ENCODE data around the gene TNFRSF21.

DNA sequence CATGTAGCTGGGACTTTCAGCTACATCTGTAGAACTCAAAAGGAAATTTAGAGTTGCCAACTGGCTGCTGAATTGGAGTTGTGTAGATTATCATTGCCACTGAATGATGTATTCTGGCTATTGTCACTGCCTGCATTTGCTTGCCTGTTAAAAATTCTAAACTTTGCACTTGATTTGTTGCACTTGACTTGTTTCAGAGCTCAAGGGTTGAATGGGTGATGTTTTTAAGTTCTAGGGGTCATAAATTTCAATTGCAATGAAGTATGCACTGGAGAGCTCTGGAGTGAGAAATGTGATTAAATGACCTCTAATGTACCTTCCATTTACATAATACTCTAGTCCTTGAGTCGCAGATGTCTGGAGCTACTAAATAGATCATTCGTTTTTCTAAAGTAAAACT, 102.4 kb downstream of the TNFRSF21 start:
- TF ChIP-seq, protein P1, sequence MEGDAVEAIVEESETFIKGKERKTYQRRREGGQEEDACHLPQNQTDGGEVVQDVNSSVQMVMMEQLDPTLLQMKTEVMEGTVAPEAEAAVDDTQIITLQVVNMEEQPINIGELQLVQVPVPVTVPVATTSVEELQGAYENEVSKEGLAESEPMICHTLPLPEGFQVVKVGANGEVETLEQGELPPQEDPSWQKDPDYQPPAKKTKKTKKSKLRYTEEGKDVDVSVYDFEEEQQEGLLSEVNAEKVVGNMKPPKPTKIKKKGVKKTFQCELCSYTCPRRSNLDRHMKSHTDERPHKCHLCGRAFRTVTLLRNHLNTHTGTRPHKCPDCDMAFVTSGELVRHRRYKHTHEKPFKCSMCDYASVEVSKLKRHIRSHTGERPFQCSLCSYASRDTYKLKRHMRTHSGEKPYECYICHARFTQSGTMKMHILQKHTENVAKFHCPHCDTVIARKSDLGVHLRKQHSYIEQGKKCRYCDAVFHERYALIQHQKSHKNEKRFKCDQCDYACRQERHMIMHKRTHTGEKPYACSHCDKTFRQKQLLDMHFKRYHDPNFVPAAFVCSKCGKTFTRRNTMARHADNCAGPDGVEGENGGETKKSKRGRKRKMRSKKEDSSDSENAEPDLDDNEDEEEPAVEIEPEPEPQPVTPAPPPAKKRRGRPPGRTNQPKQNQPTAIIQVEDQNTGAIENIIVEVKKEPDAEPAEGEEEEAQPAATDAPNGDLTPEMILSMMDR (IDR thresholded peaks at IDR 0.05) = no peak
- TF ChIP-seq POLR2A (IDR thresholded peaks at IDR 0.05) = no peak
